Fibroblast of lung (primary cell): ENCODE results near the gene SEPTIN12. TPM values are rescaled to one million over a fixed set of nuclear protein-coding genes. Genes with fewer than 3 reads are reported as not detected.

ENCODE experiments used
- DNase-seq, 2 donors: peaks; one replicate each; pipeline versions ENCODE4 v3.0.0 to v3.0.0-alpha.2; 2010; ENCODE audit warnings: low read depth in 2 of 2
- H2AFZ ChIP-seq: 2 replicates; pipeline ENCODE4 v1.5.1; 2012; ENCODE audit warnings: low read length, control low read depth, inconsistent platforms
- H3K27ac ChIP-seq: 2 replicates; pipeline ENCODE4 v1.5.1; 2011; ENCODE audit warnings: low read length, control low read depth; ENCODE audit not compliant: insufficient read depth
- H3K27me3 ChIP-seq: 2 replicates; pipeline ENCODE4 v1.5.1; 2011; ENCODE audit warnings: mild to moderate bottlenecking, low read length; ENCODE audit not compliant: control insufficient read depth, insufficient read depth
- H3K36me3 ChIP-seq: 2 replicates; pipeline ENCODE4 v1.5.1; 2011; ENCODE audit warnings: low read length; ENCODE audit not compliant: control insufficient read depth, insufficient read depth
- H3K4me1 ChIP-seq: 2 replicates; pipeline ENCODE4 v1.5.1; 2011; ENCODE audit warnings: low read length; ENCODE audit not compliant: control insufficient read depth, insufficient read depth; ENCODE audit errors: extremely low read depth
- H3K4me2 ChIP-seq: 2 replicates; pipeline ENCODE4 v1.5.1; 2011; ENCODE audit warnings: low read length, control low read depth; ENCODE audit not compliant: insufficient read depth; ENCODE audit errors: extremely low read depth
- H3K4me3 ChIP-seq, 4 experiments: fragments of 200-600 bp in 1 of 4; sonication (generic) in 1 of 4; replicated peaks in 1 of 4; 2 replicates each; pipeline ENCODE4 v1.5.1; 2011 to 2016; ENCODE audit warnings: low read length in 4 of 4, low read depth in 3 of 4, mild to moderate bottlenecking in 3 of 4, control low read depth in 2 of 4, inconsistent platforms in 1 of 4, mixed read lengths in 1 of 4; ENCODE audit not compliant: insufficient read depth in 1 of 4; ENCODE audit errors: control extremely low read depth in 1 of 4
- H3K79me2 ChIP-seq: 2 replicates; pipeline ENCODE4 v1.5.1; 2012; ENCODE audit warnings: mild to moderate bottlenecking, low read length, inconsistent platforms; ENCODE audit not compliant: control insufficient read depth, insufficient read depth
- H3K9ac ChIP-seq: 2 replicates; pipeline ENCODE4 v1.5.1; 2011; ENCODE audit warnings: mild to moderate bottlenecking, low read length, control low read depth; ENCODE audit not compliant: insufficient read depth
- H3K9me3 ChIP-seq: 2 replicates; pipeline ENCODE4 v1.5.1; 2012; ENCODE audit warnings: low read depth, low read length; ENCODE audit not compliant: control insufficient read depth, insufficient read depth
- H4K20me1 ChIP-seq: 2 replicates; pipeline ENCODE4 v1.5.1; 2011; ENCODE audit warnings: low read length; ENCODE audit not compliant: control insufficient read depth, insufficient read depth; ENCODE audit errors: extremely low read depth
- EZH2 ChIP-seq: IDR thresholded peaks from 2 replicates; pipeline ENCODE4 v1.5.1; 2012; ENCODE audit warnings: low read length, control low read depth, mild to moderate bottlenecking; ENCODE audit errors: missing control alignments
- polyA plus RNA-seq, 2 donors: library from polyadenylated mRNA; depleted of rRNA in 1 of 2; stranded (reverse) in 1 of 2; unstranded in 1 of 2; fragments of >200 nt; gene quantifications; 2 replicates each; pipeline ENCODE4 v1.2.1, GENCODE V29; 2011 to 2012; ENCODE audit warnings: missing spikeins in 1 of 2
- total RNA-seq: library from RNA; depleted of rRNA; stranded (reverse); fragments of >200 nt; gene quantifications from 2 replicates; pipeline ENCODE4 v1.2.1, GENCODE V29; 2014
- TF ChIP-seq, protein P1 (sequence below), 2 donors: IDR thresholded peaks in 1 of 2; conservative IDR thresholded peaks in 1 of 2; 1 replicate in 1 of 2; 2 replicates in 1 of 2; pipeline ENCODE4 v1.5.1; 2011 to 2012; ENCODE audit warnings: low read length in 2 of 2, control low read depth in 1 of 2, inconsistent platforms in 1 of 2, low read depth in 1 of 2, mild to moderate bottlenecking in 1 of 2

SEPTIN12 gene
- total and polyA plus RNA-seq, 2 donors (not counting 1 experiment from before 2014, with no cell fraction given): not detected

DNA sequence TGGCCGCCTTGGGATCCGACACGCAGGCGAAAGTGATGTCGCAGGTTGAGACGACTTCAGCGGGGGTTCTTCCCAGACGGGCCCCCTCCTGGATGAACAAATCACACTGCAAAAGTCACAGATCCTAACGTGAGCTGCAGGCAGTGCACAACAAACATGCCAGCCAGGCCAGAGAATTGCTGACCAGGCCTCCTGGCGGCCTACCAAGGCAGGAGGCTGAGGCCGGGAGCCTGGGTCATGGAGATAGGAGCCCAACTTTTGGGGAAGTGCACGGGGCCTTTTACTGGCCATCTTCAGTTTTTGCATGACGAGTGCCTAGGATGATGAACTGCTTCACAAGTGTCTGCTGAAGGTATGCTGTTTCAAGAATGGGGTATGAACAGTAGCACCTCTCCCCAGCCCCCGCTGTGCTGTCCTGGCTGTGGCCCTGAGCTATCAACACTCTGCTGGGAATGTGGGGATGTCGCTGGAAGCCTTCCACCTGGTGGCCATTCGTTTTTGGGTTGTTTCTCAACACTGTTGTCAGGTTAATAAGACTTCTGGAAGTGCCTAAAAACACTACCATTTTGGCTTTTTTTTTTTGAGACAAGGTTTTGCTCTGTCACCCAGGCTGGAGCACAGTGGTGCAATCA, 26.5 kb upstream of the SEPTIN12 start:
- peaks cover 22% of the 10 kb centered on the region for H3K36me3 ChIP-seq
- H3K27me3 ChIP-seq: no peaks in the 10 kb centered on the region

GRCh38 chr16:4814046-4814445, 25.9 kb upstream of the SEPTIN12 start:
- no peak overlapping the region for H3K4me3 ChIP-seq
- no peak for DNase-seq
- H3K27me3 ChIP-seq: no peaks in the 10 kb centered on the region
- H3K4me1 ChIP-seq: no peaks in the 10 kb centered on the region
- no peak overlapping the region for H3K9ac ChIP-seq
- TF ChIP-seq, protein P1, sequence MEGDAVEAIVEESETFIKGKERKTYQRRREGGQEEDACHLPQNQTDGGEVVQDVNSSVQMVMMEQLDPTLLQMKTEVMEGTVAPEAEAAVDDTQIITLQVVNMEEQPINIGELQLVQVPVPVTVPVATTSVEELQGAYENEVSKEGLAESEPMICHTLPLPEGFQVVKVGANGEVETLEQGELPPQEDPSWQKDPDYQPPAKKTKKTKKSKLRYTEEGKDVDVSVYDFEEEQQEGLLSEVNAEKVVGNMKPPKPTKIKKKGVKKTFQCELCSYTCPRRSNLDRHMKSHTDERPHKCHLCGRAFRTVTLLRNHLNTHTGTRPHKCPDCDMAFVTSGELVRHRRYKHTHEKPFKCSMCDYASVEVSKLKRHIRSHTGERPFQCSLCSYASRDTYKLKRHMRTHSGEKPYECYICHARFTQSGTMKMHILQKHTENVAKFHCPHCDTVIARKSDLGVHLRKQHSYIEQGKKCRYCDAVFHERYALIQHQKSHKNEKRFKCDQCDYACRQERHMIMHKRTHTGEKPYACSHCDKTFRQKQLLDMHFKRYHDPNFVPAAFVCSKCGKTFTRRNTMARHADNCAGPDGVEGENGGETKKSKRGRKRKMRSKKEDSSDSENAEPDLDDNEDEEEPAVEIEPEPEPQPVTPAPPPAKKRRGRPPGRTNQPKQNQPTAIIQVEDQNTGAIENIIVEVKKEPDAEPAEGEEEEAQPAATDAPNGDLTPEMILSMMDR (conservative IDR thresholded peaks at IDR 0.05 in 1 of 2, IDR thresholded peaks at IDR 0.05 in 1 of 2; ENCODE audit: low read depth in 1 of 2, low read length in 2 of 2): no peak
- TF ChIP-seq EZH2: no peak
- no peak overlapping the region for H2AFZ ChIP-seq
- H3K79me2 ChIP-seq: no peaks in the 10 kb centered on the region
- H4K20me1 ChIP-seq: no peaks in the 10 kb centered on the region
- peaks cover 22% of the 10 kb centered on the region for H3K36me3 ChIP-seq
- no peaks in the 10 kb centered on the region for H3K9me3 ChIP-seq
- H3K4me2 ChIP-seq: no peak overlapping the region
- no peak overlapping the region for H3K27ac ChIP-seq

More for the DNA sequence above, 26.5 kb upstream of the SEPTIN12 start:
- Histone ChIP-seq H3K4me1 (no peaks in the 10 kb centered on the region), H4K20me1 (no peaks in the 10 kb centered on the region), H3K79me2 (no peaks in the 10 kb centered on the region), H2AFZ (no peak overlapping the region), H3K4me2 (no peak overlapping the region), H3K9ac (no peak overlapping the region), H3K4me3 (no peak overlapping the region), H3K27ac (no peak overlapping the region), H3K9me3 (no peaks in the 10 kb centered on the region)
- no peak for DNase-seq
- no peak for TF ChIP-seq EZH2
- TF ChIP-seq, protein P1 (conservative IDR thresholded peaks at IDR 0.05 in 1 of 2, IDR thresholded peaks at IDR 0.05 in 1 of 2; ENCODE audit: low read depth in 1 of 2, low read length in 2 of 2): no peak

GRCh38 chr16:4813251-4814003, 25.3 kb upstream of the SEPTIN12 start:
- no peak for TF ChIP-seq EZH2
- TF ChIP-seq, protein P1 (conservative IDR thresholded peaks at IDR 0.05 in 1 of 2, IDR thresholded peaks at IDR 0.05 in 1 of 2; ENCODE audit: low read depth in 1 of 2, low read length in 2 of 2): no peak
- Histone ChIP-seq H3K36me3 (peaks cover 22% of the 10 kb centered on the region), H3K27ac (no peak overlapping the region)

More at GRCh38 chr16:4813251-4814003, 25.3 kb upstream of the SEPTIN12 start:
- DNase-seq: no peak
- no peak overlapping the region for H3K4me2 ChIP-seq
- no peaks in the 10 kb centered on the region for H3K27me3 ChIP-seq
- no peaks in the 10 kb centered on the region for H4K20me1 ChIP-seq
- H2AFZ ChIP-seq: no peak overlapping the region
- H3K9me3 ChIP-seq: no peaks in the 10 kb centered on the region
- no peaks in the 10 kb centered on the region for H3K4me1 ChIP-seq
- H3K79me2 ChIP-seq: no peaks in the 10 kb centered on the region
- no peak overlapping the region for H3K9ac ChIP-seq
- H3K4me3 ChIP-seq: no peak overlapping the region
